HEK293 (cell line): ENCODE data around the gene PTPRN2.

Source experiments
- CTCF ChIA-PET: fragments of 350-600 bp; formaldehyde crosslinking; extraction: SDS; loops from one replicate; lab custom pipeline; 2021; ENCODE audit warnings: antibody characterized with exemption; lab: Yijun Ruan, JAX
- POLR2A ChIA-PET: fragments of 300-600 bp; formaldehyde crosslinking; extraction: SDS; loops from one replicate; lab custom pipeline; 2020; ENCODE audit warnings: antibody characterized with exemption, inconsistent platforms; lab: Yijun Ruan, JAX
- H3K27ac ChIP-seq: fragments of 200-500 bp; sonication (Bioruptor generic); 2 replicates; pipeline ENCODE4 v1.5.1; 2014; ENCODE audit warnings: low read depth, low read length, control low read depth, inconsistent platforms; ENCODE audit errors: extremely low read depth
- H3K36me3 ChIP-seq, 2 experiments: fragments of 200-500 bp in 1 of 2; sonication (Bioruptor generic) in 1 of 2; 1 replicate in 1 of 2; 2 replicates in 1 of 2; pipeline ENCODE4 v1.5.1; 2014 to 2017; ENCODE audit warnings: inconsistent platforms in 2 of 2, low read length in 2 of 2; ENCODE audit not compliant: control insufficient read depth in 2 of 2, insufficient read depth in 1 of 2
- H3K4me1 ChIP-seq: fragments of 200-500 bp; sonication (Bioruptor generic); 2 replicates; pipeline ENCODE4 v1.5.1; 2014; ENCODE audit warnings: mild to moderate bottlenecking, low read length, inconsistent platforms; ENCODE audit not compliant: control insufficient read depth, insufficient read depth
- H3K4me3 ChIP-seq: 2 replicates; pipeline ENCODE4 v1.5.1; 2011; ENCODE audit warnings: low read depth, mild to moderate bottlenecking, control low read depth, low read length, moderate library complexity
- H3K9me3 ChIP-seq: fragments of 200-500 bp; sonication (Bioruptor generic); 2 replicates; pipeline ENCODE4 v1.5.1; 2014; ENCODE audit warnings: low read depth, low read length, inconsistent platforms; ENCODE audit not compliant: control insufficient read depth, insufficient read depth
- HOXD13 ChIP-seq: sonication (generic); formaldehyde crosslinking; IDR thresholded peaks from 2 replicates; pipeline ENCODE4 v1.8.0; 2022; ENCODE audit warnings: missing genetic modification reagents, borderline replicate concordance
- KLF8 ChIP-seq: fragments of 450-650 bp; formaldehyde crosslinking; IDR thresholded peaks from 2 replicates; pipeline ENCODE4 v1.5.1; 2016; ENCODE audit warnings: missing biosample characterization, missing genetic modification characterization
- PRDM1 ChIP-seq: fragments of 450-650 bp; formaldehyde crosslinking; IDR thresholded peaks from 2 replicates; pipeline ENCODE4; 2016; ENCODE audit warnings: missing biosample characterization, missing genetic modification characterization
- ZBTB17 ChIP-seq: fragments of 450-650 bp; formaldehyde crosslinking; IDR thresholded peaks from 2 replicates; pipeline ENCODE4 v1.5.1; 2016; ENCODE audit warnings: missing biosample characterization, missing genetic modification characterization
- ZNF121 ChIP-seq: fragments of 450-650 bp; formaldehyde crosslinking; IDR thresholded peaks from 2 replicates; pipeline ENCODE4 v1.5.1; 2016; ENCODE audit warnings: missing biosample characterization, missing genetic modification characterization
- ZNF132 ChIP-seq: fragments of 450-650 bp; formaldehyde crosslinking; IDR thresholded peaks from 2 replicates; pipeline ENCODE4 v1.5.1; 2017; ENCODE audit warnings: missing biosample characterization, missing genetic modification characterization, borderline replicate concordance
- ZNF133 ChIP-seq: fragments of 450-650 bp; formaldehyde crosslinking; IDR thresholded peaks from 2 replicates; pipeline ENCODE4 v1.5.1; 2016; ENCODE audit warnings: missing biosample characterization, missing genetic modification characterization
- ZNF140 ChIP-seq: fragments of 450-650 bp; formaldehyde crosslinking; IDR thresholded peaks from 2 replicates; pipeline ENCODE4 v1.5.1; 2016; ENCODE audit warnings: missing biosample characterization, missing genetic modification characterization
- ZNF19 ChIP-seq: fragments of 450-650 bp; formaldehyde crosslinking; IDR thresholded peaks from 2 replicates; pipeline ENCODE4; 2016; ENCODE audit warnings: missing biosample characterization, missing genetic modification characterization, low read depth
- ZNF2 ChIP-seq: fragments of 450-650 bp; formaldehyde crosslinking; IDR thresholded peaks from 2 replicates; pipeline ENCODE4 v1.5.1; 2016; ENCODE audit warnings: missing biosample characterization, missing genetic modification characterization
- ZNF280D ChIP-seq: fragments of 450-650 bp; formaldehyde crosslinking; IDR thresholded peaks from 2 replicates; pipeline ENCODE4 v1.5.1; 2016; ENCODE audit warnings: missing biosample characterization, missing genetic modification characterization
- ZNF292 ChIP-seq: fragments of 450-650 bp; formaldehyde crosslinking; IDR thresholded peaks from 2 replicates; pipeline ENCODE4 v1.5.1; 2016; ENCODE audit warnings: low read depth, missing biosample characterization, missing genetic modification characterization, borderline replicate concordance
- ZNF311 ChIP-seq: fragments of 450-650 bp; formaldehyde crosslinking; IDR thresholded peaks from 2 replicates; pipeline ENCODE4 v1.5.1; 2017; ENCODE audit warnings: missing biosample characterization, missing genetic modification characterization, borderline replicate concordance
- ZNF404 ChIP-seq: fragments of 450-650 bp; formaldehyde crosslinking; IDR thresholded peaks from 2 replicates; pipeline ENCODE4 v1.5.1; 2017; ENCODE audit warnings: missing biosample characterization, missing genetic modification characterization
- ZNF48 ChIP-seq: fragments of 450-650 bp; formaldehyde crosslinking; IDR thresholded peaks from 2 replicates; pipeline ENCODE4 v1.5.1; 2016; ENCODE audit warnings: missing biosample characterization, missing genetic modification characterization
- ZNF560 ChIP-seq: fragments of 450-650 bp; formaldehyde crosslinking; IDR thresholded peaks from 2 replicates; pipeline ENCODE4 v1.5.1; 2017; ENCODE audit warnings: missing biosample characterization, missing genetic modification characterization, borderline replicate concordance
- ZNF654 ChIP-seq: fragments of 450-650 bp; formaldehyde crosslinking; IDR thresholded peaks from 2 replicates; pipeline ENCODE4 v1.5.1; 2016; ENCODE audit warnings: low read depth, missing biosample characterization, missing genetic modification characterization
- ZNF707 ChIP-seq: fragments of 450-650 bp; formaldehyde crosslinking; IDR thresholded peaks from 2 replicates; pipeline ENCODE4 v1.5.1; 2016; ENCODE audit warnings: missing biosample characterization, missing genetic modification characterization
- ZNF76 ChIP-seq: fragments of 450-650 bp; formaldehyde crosslinking; IDR thresholded peaks from 2 replicates; pipeline ENCODE4; 2016; ENCODE audit warnings: low read depth, missing biosample characterization, missing genetic modification characterization, borderline replicate concordance
- ZNF777 ChIP-seq: fragments of 450-650 bp; formaldehyde crosslinking; IDR thresholded peaks from 2 replicates; pipeline ENCODE4 v1.5.1; 2017; ENCODE audit warnings: missing biosample characterization, missing genetic modification characterization, borderline replicate concordance
- ZXDB ChIP-seq: fragments of 450-650 bp; formaldehyde crosslinking; IDR thresholded peaks from 2 replicates; pipeline ENCODE4 v1.5.1; 2016; ENCODE audit warnings: missing biosample characterization, missing genetic modification characterization
- TF ChIP-seq, protein P1 (sequence below): fragments of 450-650 bp; IDR thresholded peaks from 2 replicates; pipeline ENCODE4 v1.5.1; 2018; ENCODE audit warnings: missing biosample characterization, missing genetic modification characterization

Gene PTPRN2

DNA sequence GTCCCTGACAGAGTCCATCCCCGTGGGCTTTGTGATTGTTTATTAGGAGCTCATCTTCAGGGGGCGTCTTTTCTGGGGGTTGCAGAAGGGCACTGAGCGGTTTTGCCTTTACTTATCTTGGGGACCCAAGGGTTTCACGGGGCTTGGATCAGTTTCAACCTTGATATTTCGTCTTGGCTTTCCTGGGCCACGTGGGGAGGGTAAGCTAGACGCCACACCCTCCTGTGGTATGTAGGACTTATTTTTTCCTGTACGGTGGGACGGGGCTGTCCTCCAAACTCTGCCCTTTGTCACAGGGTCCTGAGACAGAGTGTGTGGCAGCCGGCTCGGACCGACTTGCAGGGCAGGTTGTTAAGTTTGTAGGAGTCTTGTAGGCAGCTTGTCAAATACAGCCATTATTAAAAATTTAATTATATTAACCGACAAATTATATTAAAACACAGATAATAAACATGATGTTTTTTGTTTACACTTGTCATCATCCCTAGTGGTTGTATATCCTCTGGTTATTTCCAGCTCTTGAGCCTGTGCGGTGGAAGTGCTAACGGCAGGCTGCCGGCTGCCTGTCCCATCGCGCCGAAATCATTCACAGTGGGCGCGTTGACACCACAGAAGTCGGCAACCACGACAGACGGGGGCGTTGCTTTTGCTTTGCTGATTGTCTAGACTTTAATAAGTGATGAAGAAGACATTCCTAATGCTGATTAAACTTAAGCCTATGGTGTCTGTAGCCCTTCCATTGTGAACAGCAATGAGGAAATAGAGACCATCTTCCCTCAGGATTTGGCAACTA, 1057.7 kb downstream of the PTPRN2 start:
- no peaks in the 10 kb centered on the region for H3K9me3 ChIP-seq
- CTCF ChIA-PET, result interaction anchor here (0.6 to 1.8 kb wide), 3 partner anchors 55 to 728 kb away, joined by 3 to 4 read pairs (median 4); no protein-coding TSS in a partner anchor
- H3K4me3 ChIP-seq, result no peak overlapping the region
- H3K36me3 ChIP-seq, result no peaks in the 10 kb centered on the region
- H3K27ac ChIP-seq, result no peak overlapping the region
- H3K4me1 ChIP-seq, result no peaks in the 10 kb centered on the region
- no peak for TF ChIP-seq KLF8 (tag by site-specific recombination)
- no peak for TF ChIP-seq ZNF311
- TF ChIP-seq ZNF560 (tag by site-specific recombination), result no peak
- TF ChIP-seq ZNF133 (tag by site-specific recombination), result no peak
- no peak for TF ChIP-seq ZNF48
- TF ChIP-seq PRDM1 (tag by site-specific recombination), result no peak
- TF ChIP-seq ZNF777 (tag by site-specific recombination), result no peak
- no peak for TF ChIP-seq ZNF404
- no peak for TF ChIP-seq ZNF132 (tag by site-specific recombination)
- TF ChIP-seq ZBTB17, result no peak
- no peak for TF ChIP-seq ZNF2 (tag by site-specific recombination)
- TF ChIP-seq ZNF292 (tag by site-specific recombination), result no peak
- TF ChIP-seq, protein P1, sequence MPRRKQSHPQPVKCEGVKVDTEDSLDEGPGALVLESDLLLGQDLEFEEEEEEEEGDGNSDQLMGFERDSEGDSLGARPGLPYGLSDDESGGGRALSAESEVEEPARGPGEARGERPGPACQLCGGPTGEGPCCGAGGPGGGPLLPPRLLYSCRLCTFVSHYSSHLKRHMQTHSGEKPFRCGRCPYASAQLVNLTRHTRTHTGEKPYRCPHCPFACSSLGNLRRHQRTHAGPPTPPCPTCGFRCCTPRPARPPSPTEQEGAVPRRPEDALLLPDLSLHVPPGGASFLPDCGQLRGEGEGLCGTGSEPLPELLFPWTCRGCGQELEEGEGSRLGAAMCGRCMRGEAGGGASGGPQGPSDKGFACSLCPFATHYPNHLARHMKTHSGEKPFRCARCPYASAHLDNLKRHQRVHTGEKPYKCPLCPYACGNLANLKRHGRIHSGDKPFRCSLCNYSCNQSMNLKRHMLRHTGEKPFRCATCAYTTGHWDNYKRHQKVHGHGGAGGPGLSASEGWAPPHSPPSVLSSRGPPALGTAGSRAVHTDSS (tag by site-specific recombination), result no peak
- no peak for TF ChIP-seq ZXDB (tag by site-specific recombination)
- no peak for TF ChIP-seq ZNF140 (tag by site-specific recombination)
- no peak for TF ChIP-seq HOXD13 (CRISPR knock-in tag)
- no peak for TF ChIP-seq ZNF280D (tag by site-specific recombination)
- POLR2A ChIA-PET, result no interaction called here

DNA sequence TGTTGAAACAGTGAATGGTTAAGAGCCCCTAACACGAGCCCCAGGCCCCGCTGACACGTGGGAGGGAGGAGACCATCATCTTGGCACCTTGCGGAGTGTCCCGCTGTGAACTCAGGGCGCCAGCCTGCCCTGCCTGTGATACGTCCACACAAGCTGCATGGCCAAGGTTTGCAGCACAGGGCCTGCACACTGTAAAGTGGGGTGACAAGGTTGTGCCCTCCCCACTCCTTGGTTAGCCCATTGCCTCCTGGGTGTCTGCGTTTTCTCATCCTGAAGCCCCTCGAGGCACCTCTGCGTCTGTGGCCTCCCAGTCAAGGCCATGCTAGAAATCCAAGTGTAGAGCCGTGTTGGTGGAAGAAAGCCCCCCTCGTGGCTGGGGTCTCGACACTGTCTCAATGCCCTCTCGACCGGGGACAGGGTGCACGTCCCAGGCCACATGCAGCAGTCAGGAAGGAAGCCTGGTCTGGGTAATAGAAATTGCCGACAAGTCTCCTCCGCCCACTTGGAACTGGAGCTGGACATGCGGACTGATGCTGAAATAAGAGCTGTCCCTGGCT, 1058.8 kb downstream of the PTPRN2 start:
- CTCF ChIA-PET, result interaction anchor here (0.7 kb wide), 1 partner anchor 345 kb away, joined by 3 read pairs; no protein-coding TSS in a partner anchor
- POLR2A ChIA-PET, result no interaction called here
- no peaks in the 10 kb centered on the region for H3K36me3 ChIP-seq
- H3K9me3 ChIP-seq, result no peaks in the 10 kb centered on the region
- no peak overlapping the region for H3K4me3 ChIP-seq
- no peak overlapping the region for H3K27ac ChIP-seq
- TF ChIP-seq ZNF121 (tag by site-specific recombination) (no peak), ZNF19 (tag by site-specific recombination) (no peak), ZNF707 (tag by site-specific recombination) (no peak), ZNF76 (tag by site-specific recombination) (no peak), ZNF654 (no peak)
- no peaks in the 10 kb centered on the region for H3K4me1 ChIP-seq
